OCI-LY1 (cell line): ENCODE data around the gene DVL1.

ENCODE experiments used
- H2AFZ ChIP-seq: fragments of 200-600 bp; sonication (generic), shearing (Covaris generic); 2 replicates; pipeline ENCODE4 v1.6.0; 2014; ENCODE audit warnings: antibody characterized with exemption, mild to moderate bottlenecking, low read length
- H3F3A ChIP-seq: fragments of 200-600 bp; sonication (generic), shearing (Covaris generic); 2 replicates; pipeline ENCODE4 v1.6.0; 2014; ENCODE audit warnings: mild to moderate bottlenecking, antibody characterized with exemption, low read length, moderate library complexity; ENCODE audit not compliant: insufficient read depth
- H3K27ac ChIP-seq: fragments of 200-600 bp; sonication (generic); 2 replicates; pipeline ENCODE4 v1.5.1; 2014; ENCODE audit warnings: low read length, mixed run types, mild to moderate bottlenecking, low read depth; ENCODE audit not compliant: poor library complexity, severe bottlenecking
- H3K27me3 ChIP-seq: fragments of 200-600 bp; sonication (generic); 2 replicates; pipeline ENCODE4 v1.6.0; 2014; ENCODE audit warnings: antibody characterized with exemption, mild to moderate bottlenecking, low read length, moderate library complexity; ENCODE audit not compliant: insufficient read depth
- H3K36me3 ChIP-seq: fragments of 200-600 bp; sonication (generic); 2 replicates; pipeline ENCODE4 v1.6.1; 2014; ENCODE audit warnings: mild to moderate bottlenecking, antibody characterized with exemption, low read length, moderate library complexity, mixed read lengths; ENCODE audit not compliant: insufficient read depth
- H3K4me1 ChIP-seq: fragments of 200-600 bp; sonication (generic); 2 replicates; pipeline ENCODE4 v1.5.1; 2014; ENCODE audit warnings: mild to moderate bottlenecking, low read length, moderate library complexity; ENCODE audit not compliant: insufficient read depth, severe bottlenecking
- H3K4me2 ChIP-seq: fragments of 200-600 bp; sonication (generic), shearing (Covaris generic); 2 replicates; pipeline ENCODE4 v1.6.1; 2014; ENCODE audit warnings: low read length
- H3K4me3 ChIP-seq: fragments of 200-600 bp; sonication (generic); 2 replicates; pipeline ENCODE4 v1.5.1; 2014; ENCODE audit warnings: low read length, low read depth, mild to moderate bottlenecking, mixed read lengths; ENCODE audit not compliant: poor library complexity, severe bottlenecking
- H3K79me2 ChIP-seq: fragments of 200-600 bp; shearing (Covaris generic); 2 replicates; pipeline ENCODE4 v1.6.1; 2016; ENCODE audit warnings: mixed run types, low read length, mixed read lengths; ENCODE audit not compliant: insufficient read depth
- H3K9ac ChIP-seq: fragments of 200-600 bp; sonication (generic), shearing (Covaris generic); 2 replicates; pipeline ENCODE4 v1.6.1; 2014; ENCODE audit warnings: mild to moderate bottlenecking, low read length, mixed read lengths
- H3K9me2 ChIP-seq: fragments of 200-600 bp; sonication (generic), shearing (Covaris generic); 2 replicates; pipeline ENCODE4 v1.6.1; 2014; ENCODE audit warnings: low read depth, mild to moderate bottlenecking, low read length, mixed read lengths
- H3K9me3 ChIP-seq: fragments of 200-600 bp; shearing (Covaris generic); 2 replicates; pipeline ENCODE4 v1.6.1; 2014; ENCODE audit warnings: low read length, mixed read lengths
- H4K20me1 ChIP-seq: fragments of 200-600 bp; sonication (generic), shearing (Covaris generic); 2 replicates; pipeline ENCODE4 v1.6.0; 2016; ENCODE audit warnings: mild to moderate bottlenecking, low read length; ENCODE audit not compliant: insufficient read depth
- EZH2 ChIP-seq: fragments of 200-600 bp; sonication (generic), shearing (Covaris generic); IDR thresholded peaks from 2 replicates; pipeline ENCODE4 v1.8.0; 2017; ENCODE audit warnings: borderline replicate concordance, mixed run types, mild to moderate bottlenecking, antibody characterized with exemption, low read length, moderate library complexity, mixed read lengths
- TF ChIP-seq, protein P1 (sequence below): fragments of 200-600 bp; sonication (generic), shearing (Covaris generic); IDR thresholded peaks from 2 replicates; pipeline ENCODE4 v1.5.1; 2017; ENCODE audit warnings: mild to moderate bottlenecking, antibody characterized with exemption, low read length, moderate library complexity, mixed read lengths

The DVL1 gene

DNA sequence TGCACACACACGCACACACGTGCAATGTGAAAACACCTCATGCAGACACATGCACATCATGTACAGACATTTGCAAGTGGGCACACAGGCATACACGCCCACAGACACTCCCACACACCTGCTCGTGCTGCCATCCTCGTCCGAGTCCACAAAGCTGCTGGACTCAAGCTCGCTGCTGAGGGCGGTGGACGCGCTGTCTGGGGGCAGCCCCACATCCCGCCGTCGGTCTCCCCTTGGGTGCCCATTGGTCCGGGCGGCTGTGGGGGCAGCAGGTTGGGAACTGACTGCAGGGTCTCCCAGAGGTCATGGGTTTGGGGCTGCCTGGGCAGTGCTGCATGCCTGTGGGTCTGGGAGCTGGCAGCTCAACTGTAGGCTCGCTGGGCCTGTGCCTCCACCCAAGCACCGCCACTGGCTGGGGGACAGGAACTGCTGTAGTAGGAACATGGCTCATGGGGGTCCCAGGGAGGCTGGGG lies 7.6 kb downstream of the DVL1 start:
- no peak overlapping the region for H3K4me3 ChIP-seq
- H3K4me1 ChIP-seq: no peaks in the 10 kb centered on the region
- no peaks in the 10 kb centered on the region for H3K27me3 ChIP-seq
- H2AFZ ChIP-seq: no peak overlapping the region
- H4K20me1 ChIP-seq: no peaks in the 10 kb centered on the region
- H3K9me3 ChIP-seq: no peaks in the 10 kb centered on the region
- no peak overlapping the region for H3K4me2 ChIP-seq
- H3K36me3 ChIP-seq: no peaks in the 10 kb centered on the region; the same call in 1 of the 2 replicates
- no peaks in the 10 kb centered on the region for H3F3A ChIP-seq
- no peaks in the 10 kb centered on the region for H3K79me2 ChIP-seq
- H3K9me2 ChIP-seq: no peaks in the 10 kb centered on the region
- no peak for TF ChIP-seq EZH2
- no peak overlapping the region for H3K27ac ChIP-seq
- H3K9ac ChIP-seq: no peak overlapping the region

DNA sequence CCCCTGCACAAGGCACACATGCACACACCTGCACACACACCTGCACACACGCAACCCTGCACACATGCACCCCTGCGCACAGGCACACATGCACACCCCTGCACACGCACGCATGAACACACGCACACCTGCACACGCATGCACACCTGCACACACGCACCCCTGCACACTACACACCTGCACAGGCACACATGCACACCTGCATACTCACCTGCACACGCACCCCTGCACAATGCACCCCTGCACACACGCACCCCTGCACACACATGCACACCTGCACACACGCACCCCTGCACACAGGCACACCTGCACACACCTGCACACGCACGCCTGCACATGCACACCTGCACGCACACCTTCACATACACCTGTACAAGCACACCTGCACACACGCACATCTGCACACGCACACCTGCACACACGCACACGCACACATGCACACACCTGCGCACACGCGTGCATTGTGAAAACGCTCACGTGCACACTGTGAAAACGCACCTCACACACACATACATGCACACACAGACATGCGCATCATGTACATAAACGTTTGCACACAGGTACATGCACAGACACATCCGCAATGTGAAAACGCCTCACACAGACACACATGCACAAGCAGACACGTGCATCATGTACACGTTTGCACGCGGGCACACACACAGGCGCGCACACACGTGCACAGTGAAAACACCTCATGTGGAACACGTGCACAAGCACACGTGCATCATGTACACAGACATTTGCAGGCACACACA lies 8.2 kb downstream of the DVL1 start:
- H3K79me2 ChIP-seq: no peaks in the 10 kb centered on the region
- H3K4me3 ChIP-seq: no peak overlapping the region
- no peaks in the 10 kb centered on the region for H3K9me2 ChIP-seq
- no peaks in the 10 kb centered on the region for H3F3A ChIP-seq
- H3K9me3 ChIP-seq: no peaks in the 10 kb centered on the region
- H3K27me3 ChIP-seq: no peaks in the 10 kb centered on the region
- H2AFZ ChIP-seq: no peak overlapping the region
- no peak overlapping the region for H3K4me2 ChIP-seq
- H3K9ac ChIP-seq: no peak overlapping the region
- no peak overlapping the region for H3K27ac ChIP-seq
- no peaks in the 10 kb centered on the region for H4K20me1 ChIP-seq
- TF ChIP-seq EZH2: no peak
- TF ChIP-seq, protein P1, sequence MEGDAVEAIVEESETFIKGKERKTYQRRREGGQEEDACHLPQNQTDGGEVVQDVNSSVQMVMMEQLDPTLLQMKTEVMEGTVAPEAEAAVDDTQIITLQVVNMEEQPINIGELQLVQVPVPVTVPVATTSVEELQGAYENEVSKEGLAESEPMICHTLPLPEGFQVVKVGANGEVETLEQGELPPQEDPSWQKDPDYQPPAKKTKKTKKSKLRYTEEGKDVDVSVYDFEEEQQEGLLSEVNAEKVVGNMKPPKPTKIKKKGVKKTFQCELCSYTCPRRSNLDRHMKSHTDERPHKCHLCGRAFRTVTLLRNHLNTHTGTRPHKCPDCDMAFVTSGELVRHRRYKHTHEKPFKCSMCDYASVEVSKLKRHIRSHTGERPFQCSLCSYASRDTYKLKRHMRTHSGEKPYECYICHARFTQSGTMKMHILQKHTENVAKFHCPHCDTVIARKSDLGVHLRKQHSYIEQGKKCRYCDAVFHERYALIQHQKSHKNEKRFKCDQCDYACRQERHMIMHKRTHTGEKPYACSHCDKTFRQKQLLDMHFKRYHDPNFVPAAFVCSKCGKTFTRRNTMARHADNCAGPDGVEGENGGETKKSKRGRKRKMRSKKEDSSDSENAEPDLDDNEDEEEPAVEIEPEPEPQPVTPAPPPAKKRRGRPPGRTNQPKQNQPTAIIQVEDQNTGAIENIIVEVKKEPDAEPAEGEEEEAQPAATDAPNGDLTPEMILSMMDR: no peak
- H3K36me3 ChIP-seq: no peaks in the 10 kb centered on the region; the same call in 1 of the 2 replicates
- no peaks in the 10 kb centered on the region for H3K4me1 ChIP-seq

GRCh38 chr1:1340185-1340584 lies 9.0 kb downstream of the DVL1 start:
- no peaks in the 10 kb centered on the region for H4K20me1 ChIP-seq
- no peak overlapping the region for H3K27ac ChIP-seq
- H3F3A ChIP-seq: no peaks in the 10 kb centered on the region
- TF ChIP-seq, protein P1: no peak
- no peak for TF ChIP-seq EZH2
- no peak overlapping the region for H3K4me3 ChIP-seq
- H3K4me1 ChIP-seq: no peaks in the 10 kb centered on the region
- no peaks in the 10 kb centered on the region for H3K9me2 ChIP-seq
- H3K9me3 ChIP-seq: no peaks in the 10 kb centered on the region
- H3K36me3 ChIP-seq: no peaks in the 10 kb centered on the region; the same call in 1 of the 2 replicates
- H3K27me3 ChIP-seq: no peaks in the 10 kb centered on the region
- no peak overlapping the region for H3K9ac ChIP-seq
- no peak overlapping the region for H3K4me2 ChIP-seq
- H2AFZ ChIP-seq: no peak overlapping the region
- no peaks in the 10 kb centered on the region for H3K79me2 ChIP-seq
